Activated T-cell treated with anti-CD3 and anti-CD28 coated beads, Interleukin-2, amount 50 U/mL, for 4 hours (primary cell): ENCODE data around the gene PZP. TPM values are rescaled to one million over a fixed set of nuclear protein-coding genes. Genes with fewer than 3 reads are reported as not detected.
"Not testable (repeated sequence)": the region's sequence is repeated elsewhere in the genome, so short reads cannot be mapped to it uniquely, and the experiment has no call there.

Source experiments
- ATAC-seq, 2 donors: fragments of 200-7000 bp; cut with Tn5 transposase; one replicate each; pipeline ENCODE4 v1.10.0; 2021
- DNase-seq: peaks from one replicate; pipeline ENCODE4 v3.0.0-alpha.2; 2020
- H3K27me3 Mint-ChIP-seq: one replicate; pipeline ENCODE4 v1.8.0; 2021; ENCODE audit warnings: low read depth, mixed read lengths
- H3K36me3 Mint-ChIP-seq: one replicate; pipeline ENCODE4 v1.8.0; 2022; ENCODE audit warnings: mixed read lengths; ENCODE audit not compliant: insufficient read depth
- H3K4me1 Mint-ChIP-seq: one replicate; pipeline ENCODE4 v1.8.0; 2021; ENCODE audit warnings: low read depth, mixed read lengths
- H3K4me3 Mint-ChIP-seq: one replicate; pipeline ENCODE4 v1.8.0; 2021; ENCODE audit warnings: mild to moderate bottlenecking, moderate library complexity, mixed read lengths
- H3K9me3 Mint-ChIP-seq: one replicate; pipeline ENCODE4 v1.8.0; 2021; ENCODE audit warnings: mixed read lengths
- total RNA-seq, 3 donors: library from RNA; stranded (reverse); gene quantifications; one replicate each; pipeline ENCODE4 v1.2.1, GENCODE V29; 2021

PZP gene
- total RNA-seq, 3 donors from 2014 or later, result not detected

- Mint-ChIP-seq H3K4me3 (no peak overlapping the region), H3K27me3 (no peaks in the 10 kb centered on the region), H3K9me3 (no peaks in the 10 kb centered on the region), H3K4me1 (no peaks in the 10 kb centered on the region), H3K36me3 (peaks cover 6% of the 10 kb centered on the region)
- no peak for DNase-seq
- no peak for ATAC-seq
Measured at GRCh38 chr12:9227950-9228349, 19.8 kb upstream of the PZP start.

- Mint-ChIP-seq H3K36me3 (peaks cover 6% of the 10 kb centered on the region), H3K4me3 (no peak overlapping the region), H3K4me1 (no peaks in the 10 kb centered on the region), H3K27me3 (no peaks in the 10 kb centered on the region), H3K9me3 (no peaks in the 10 kb centered on the region)
- ATAC-seq (no peak), DNase-seq (no peak)
Measured at GRCh38 chr12:9223830-9224229, 15.6 kb upstream of the PZP start.

- no peaks in the 10 kb centered on the region for H3K27me3 Mint-ChIP-seq
- no peaks in the 10 kb centered on the region for H3K9me3 Mint-ChIP-seq
- no peak overlapping the region for H3K4me3 Mint-ChIP-seq
- H3K4me1 Mint-ChIP-seq, result no peaks in the 10 kb centered on the region
- ATAC-seq (no peak), DNase-seq (no peak)
- peaks cover 6% of the 10 kb centered on the region for H3K36me3 Mint-ChIP-seq
Measured at GRCh38 chr12:9221483-9221882, 13.3 kb upstream of the PZP start.

- H3K4me1 Mint-ChIP-seq, H3K4me3 Mint-ChIP-seq, ATAC-seq, H3K36me3 Mint-ChIP-seq, DNase-seq, H3K27me3 Mint-ChIP-seq, H3K9me3 Mint-ChIP-seq: not testable (repeated sequence)
Measured at GRCh38 chr12:9221011-9221410, 12.8 kb upstream of the PZP start.

- Mint-ChIP-seq H3K4me1 (no peaks in the 10 kb centered on the region), H3K36me3 (peaks cover 7% of the 10 kb centered on the region), H3K9me3 (peaks cover 6% of the 10 kb centered on the region), H3K4me3 (no peak overlapping the region), H3K27me3 (no peaks in the 10 kb centered on the region)
- DNase-seq (no peak), ATAC-seq (no peak)
Measured at GRCh38 chr12:9214534-9214933, 6.3 kb upstream of the PZP start.

- Mint-ChIP-seq H3K4me1 (no peaks in the 10 kb centered on the region), H3K4me3 (no peak overlapping the region), H3K27me3 (no peaks in the 10 kb centered on the region), H3K9me3 (peaks cover 6% of the 10 kb centered on the region), H3K36me3 (peaks cover 16% of the 10 kb centered on the region)
- no peak for ATAC-seq
- DNase-seq, result no peak
Measured at GRCh38 chr12:9211687-9212086, 3.5 kb upstream of the PZP start.

GRCh38 chr12:9204380-9204779 lies 3.8 kb downstream of the PZP start:
- Mint-ChIP-seq H3K4me3 (no peak overlapping the region), H3K27me3 (no peaks in the 10 kb centered on the region), H3K4me1 (no peaks in the 10 kb centered on the region), H3K36me3 (peaks cover 9% of the 10 kb centered on the region), H3K9me3 (no peaks in the 10 kb centered on the region)
- no peak for DNase-seq
- ATAC-seq, result no peak

GRCh38 chr12:9198012-9198411 lies 10.2 kb downstream of the PZP start:
- no peak for DNase-seq
- Mint-ChIP-seq H3K36me3 (peaks cover 5% of the 10 kb centered on the region), H3K27me3 (no peaks in the 10 kb centered on the region), H3K9me3 (no peaks in the 10 kb centered on the region), H3K4me1 (no peaks in the 10 kb centered on the region), H3K4me3 (no peak overlapping the region)
- ATAC-seq, result no peak

GRCh38 chr12:9184276-9184675 lies 23.9 kb downstream of the PZP start:
- Mint-ChIP-seq H3K36me3 (peaks cover 23% of the 10 kb centered on the region), H3K27me3 (no peaks in the 10 kb centered on the region), H3K4me3 (no peak overlapping the region), H3K4me1 (no peaks in the 10 kb centered on the region), H3K9me3 (peaks cover 27% of the 10 kb centered on the region)
- DNase-seq, result no peak
- no peak for ATAC-seq

- H3K36me3 Mint-ChIP-seq, result peaks cover 26% of the 10 kb centered on the region
Measured at GRCh38 chr12:9180810-9181209, 27.4 kb downstream of the PZP start.

GRCh38 chr12:9179781-9180180 lies 28.4 kb downstream of the PZP start:
- ATAC-seq (no peak), DNase-seq (no peak)
- peaks cover 24% of the 10 kb centered on the region for H3K36me3 Mint-ChIP-seq
- H3K4me3 Mint-ChIP-seq, result no peak overlapping the region
- H3K4me1 Mint-ChIP-seq, result no peaks in the 10 kb centered on the region
- H3K9me3 Mint-ChIP-seq, result peaks cover 2% of the 10 kb centered on the region
- H3K27me3 Mint-ChIP-seq, result no peaks in the 10 kb centered on the region

More at GRCh38 chr12:9180810-9181209, 27.4 kb downstream of the PZP start:
- Mint-ChIP-seq H3K9me3 (peaks cover 7% of the 10 kb centered on the region), H3K4me1 (no peaks in the 10 kb centered on the region), H3K4me3 (no peak overlapping the region), H3K27me3 (no peaks in the 10 kb centered on the region)
- DNase-seq, result no peak
- no peak for ATAC-seq

- Mint-ChIP-seq H3K9me3 (peaks cover 7% of the 10 kb centered on the region), H3K27me3 (no peaks in the 10 kb centered on the region), H3K36me3 (peaks cover 37% of the 10 kb centered on the region)
Measured at GRCh38 chr12:9169979-9170634, 38.1 kb downstream of the PZP start.

GRCh38 chr12:9167345-9167744 lies 40.9 kb downstream of the PZP start:
- ATAC-seq, H3K27me3 Mint-ChIP-seq, H3K4me3 Mint-ChIP-seq, H3K9me3 Mint-ChIP-seq, DNase-seq, H3K4me1 Mint-ChIP-seq: not testable (repeated sequence)
- peaks cover 52% of the 10 kb centered on the region for H3K36me3 Mint-ChIP-seq

More at GRCh38 chr12:9169979-9170634, 38.1 kb downstream of the PZP start:
- DNase-seq (no peak), ATAC-seq (no peak)
- Mint-ChIP-seq H3K4me3 (no peak overlapping the region), H3K4me1 (no peaks in the 10 kb centered on the region)

GRCh38 chr12:9163392-9163791 lies 44.8 kb downstream of the PZP start:
- no peaks in the 10 kb centered on the region for H3K9me3 Mint-ChIP-seq
- ATAC-seq, result no peak
- H3K4me3 Mint-ChIP-seq, result no peak overlapping the region
- DNase-seq, result no peak
- no peaks in the 10 kb centered on the region for H3K4me1 Mint-ChIP-seq
- peaks cover 49% of the 10 kb centered on the region for H3K36me3 Mint-ChIP-seq
- H3K27me3 Mint-ChIP-seq, result no peaks in the 10 kb centered on the region

- ATAC-seq, result no peak
- H3K36me3 Mint-ChIP-seq, result peaks cover 36% of the 10 kb centered on the region
Measured at GRCh38 chr12:9156119-9156518, 52.1 kb downstream of the PZP start.

More at GRCh38 chr12:9156119-9156518, 52.1 kb downstream of the PZP start:
- Mint-ChIP-seq H3K27me3 (no peaks in the 10 kb centered on the region), H3K4me3 (no peak overlapping the region), H3K9me3 (no peaks in the 10 kb centered on the region), H3K4me1 (no peaks in the 10 kb centered on the region)
- no peak for DNase-seq
